ENCODE results near the gene N4BP2L2. TPM values are rescaled to one million over a fixed set of nuclear protein-coding genes. Genes with fewer than 3 reads are reported as not detected.

The N4BP2L2 gene
- total RNA-seq, 4 donors from 2014 or later, result 139 to 282 (median 229) TPM

DNA sequence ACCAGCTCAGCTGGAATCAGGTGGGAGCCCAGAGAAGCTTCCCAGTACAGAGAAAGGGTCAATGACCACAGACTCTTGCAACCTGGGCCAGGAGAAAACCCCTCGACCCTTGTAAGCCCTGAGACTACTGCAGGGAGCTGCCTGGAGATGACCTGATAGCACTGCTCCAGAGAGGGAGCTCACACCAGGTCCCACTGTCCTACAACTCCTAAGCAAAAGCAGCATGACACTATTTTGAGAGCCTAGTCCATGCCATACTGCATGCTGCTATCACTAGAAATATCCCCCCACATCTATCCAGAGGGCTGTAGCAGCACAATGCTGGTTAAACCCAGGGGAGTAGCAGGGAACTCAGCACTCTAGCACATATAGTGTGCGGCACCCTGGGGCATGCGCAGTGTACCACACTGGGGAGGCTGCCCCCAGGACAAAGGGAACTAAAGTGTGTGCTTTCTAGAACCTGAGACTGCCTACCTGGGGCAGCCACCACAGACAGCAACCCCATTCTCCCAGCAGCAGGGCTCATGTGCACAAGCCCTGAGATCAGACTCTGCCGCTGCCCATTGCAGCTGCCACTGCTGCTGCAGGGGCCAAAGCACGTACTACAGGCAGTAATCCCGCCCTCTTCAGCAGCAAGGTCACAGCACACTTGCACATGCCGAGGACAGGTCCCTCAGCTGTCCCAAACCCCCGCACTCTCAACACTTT, 83.6 kb downstream of the N4BP2L2 start:
- no peaks in the 10 kb centered on the region for H3K27me3 ChIP-seq
- 89 to 91% methylated on average over 6 to 7 of the region's 8 CpGs for WGBS, 2 donors
- TF ChIP-seq POLR2A (IDR thresholded peaks at IDR 0.05), result no peak
- no peak for DNase-seq (ENCODE audit: low spot score in 2 of 2)
- no peak overlapping the region for H3K27ac ChIP-seq
- no peaks in the 10 kb centered on the region for H3K4me1 ChIP-seq
- no peak overlapping the region for H3K4me3 ChIP-seq
- H3K36me3 ChIP-seq, result peaks cover 0 to 77% (median 0%) of the 10 kb centered on the region in 3 donors
- H3K9me3 ChIP-seq, result peaks cover 0 to 35% (median 15%) of the 10 kb centered on the region in 4 donors

DNA sequence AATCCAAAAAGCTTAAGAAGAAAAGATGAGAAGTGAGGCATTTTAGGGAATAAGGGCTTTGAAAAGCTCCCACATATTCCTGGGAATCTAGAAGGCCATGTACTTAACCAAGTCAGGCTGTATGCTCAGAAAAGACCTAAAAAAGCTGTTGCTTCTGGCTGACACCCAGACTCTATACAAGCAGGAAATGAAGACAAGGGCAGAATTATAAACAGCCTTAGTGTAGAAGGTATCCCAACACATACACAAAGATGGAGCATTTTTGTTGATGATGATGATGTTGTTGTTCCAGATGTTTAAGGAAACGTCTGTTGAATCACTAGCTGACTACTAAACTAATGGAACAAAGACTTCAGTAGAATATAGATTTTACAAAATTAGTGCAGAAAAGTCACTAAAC, 84.6 kb downstream of the N4BP2L2 start:
- H3K4me3 ChIP-seq, result no peak overlapping the region
- H3K4me1 ChIP-seq, result no peaks in the 10 kb centered on the region
- no peak overlapping the region for H3K27ac ChIP-seq
- WGBS, 2 donors, result 29 to 42% methylated on average over 1 of the region's 1 CpG
- TF ChIP-seq EP300 (IDR thresholded peaks at IDR 0.05) (no peak), POLR2A (IDR thresholded peaks at IDR 0.05) (no peak)
- TF ChIP-seq, protein P1, sequence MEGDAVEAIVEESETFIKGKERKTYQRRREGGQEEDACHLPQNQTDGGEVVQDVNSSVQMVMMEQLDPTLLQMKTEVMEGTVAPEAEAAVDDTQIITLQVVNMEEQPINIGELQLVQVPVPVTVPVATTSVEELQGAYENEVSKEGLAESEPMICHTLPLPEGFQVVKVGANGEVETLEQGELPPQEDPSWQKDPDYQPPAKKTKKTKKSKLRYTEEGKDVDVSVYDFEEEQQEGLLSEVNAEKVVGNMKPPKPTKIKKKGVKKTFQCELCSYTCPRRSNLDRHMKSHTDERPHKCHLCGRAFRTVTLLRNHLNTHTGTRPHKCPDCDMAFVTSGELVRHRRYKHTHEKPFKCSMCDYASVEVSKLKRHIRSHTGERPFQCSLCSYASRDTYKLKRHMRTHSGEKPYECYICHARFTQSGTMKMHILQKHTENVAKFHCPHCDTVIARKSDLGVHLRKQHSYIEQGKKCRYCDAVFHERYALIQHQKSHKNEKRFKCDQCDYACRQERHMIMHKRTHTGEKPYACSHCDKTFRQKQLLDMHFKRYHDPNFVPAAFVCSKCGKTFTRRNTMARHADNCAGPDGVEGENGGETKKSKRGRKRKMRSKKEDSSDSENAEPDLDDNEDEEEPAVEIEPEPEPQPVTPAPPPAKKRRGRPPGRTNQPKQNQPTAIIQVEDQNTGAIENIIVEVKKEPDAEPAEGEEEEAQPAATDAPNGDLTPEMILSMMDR (IDR thresholded peaks at IDR 0.05), result no peak
- H3K9me3 ChIP-seq, result peaks cover 0 to 35% (median 12%) of the 10 kb centered on the region in 4 donors
- DNase-seq (ENCODE audit: low spot score in 2 of 2), result no peak
- no peaks in the 10 kb centered on the region for H3K27me3 ChIP-seq
- peaks cover 0 to 66% (median 0%) of the 10 kb centered on the region in 3 donors for H3K36me3 ChIP-seq

DNA sequence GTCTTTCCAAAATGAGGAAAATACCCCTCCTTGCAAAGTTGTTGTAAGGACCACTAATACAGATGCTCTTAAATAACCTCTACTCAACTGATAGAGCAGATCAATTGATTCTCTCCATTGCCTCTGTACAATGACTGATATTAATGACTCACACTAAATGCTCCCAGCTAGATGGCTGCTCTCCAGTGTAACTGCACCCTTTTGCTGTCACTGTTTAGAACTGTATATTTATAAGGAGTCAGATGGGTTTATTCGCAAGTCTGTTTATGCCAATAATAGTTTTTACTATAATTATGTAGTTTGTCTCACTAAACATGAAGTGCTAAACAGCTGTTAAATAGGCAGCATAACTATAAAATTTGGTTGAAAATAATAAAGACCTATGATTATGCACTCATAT, 89.6 kb downstream of the N4BP2L2 start:
- Histone ChIP-seq H3K4me1 (no peaks in the 10 kb centered on the region), H3K9me3 (peaks cover 0 to 10% (median 2%) of the 10 kb centered on the region in 4 donors), H3K27ac (no peak overlapping the region), H3K4me3 (no peak overlapping the region), H3K27me3 (no peaks in the 10 kb centered on the region), H3K36me3 (peaks cover 0 to 24% (median 0%) of the 10 kb centered on the region in 3 donors)
- 97 to 100% methylated on average over 1 of the region's 1 CpG for whole genome bisulfite sequencing, 2 donors
- no peak for DNase-seq (ENCODE audit: low spot score in 2 of 2)
- TF ChIP-seq EP300 (IDR thresholded peaks at IDR 0.05), result no peak

DNA sequence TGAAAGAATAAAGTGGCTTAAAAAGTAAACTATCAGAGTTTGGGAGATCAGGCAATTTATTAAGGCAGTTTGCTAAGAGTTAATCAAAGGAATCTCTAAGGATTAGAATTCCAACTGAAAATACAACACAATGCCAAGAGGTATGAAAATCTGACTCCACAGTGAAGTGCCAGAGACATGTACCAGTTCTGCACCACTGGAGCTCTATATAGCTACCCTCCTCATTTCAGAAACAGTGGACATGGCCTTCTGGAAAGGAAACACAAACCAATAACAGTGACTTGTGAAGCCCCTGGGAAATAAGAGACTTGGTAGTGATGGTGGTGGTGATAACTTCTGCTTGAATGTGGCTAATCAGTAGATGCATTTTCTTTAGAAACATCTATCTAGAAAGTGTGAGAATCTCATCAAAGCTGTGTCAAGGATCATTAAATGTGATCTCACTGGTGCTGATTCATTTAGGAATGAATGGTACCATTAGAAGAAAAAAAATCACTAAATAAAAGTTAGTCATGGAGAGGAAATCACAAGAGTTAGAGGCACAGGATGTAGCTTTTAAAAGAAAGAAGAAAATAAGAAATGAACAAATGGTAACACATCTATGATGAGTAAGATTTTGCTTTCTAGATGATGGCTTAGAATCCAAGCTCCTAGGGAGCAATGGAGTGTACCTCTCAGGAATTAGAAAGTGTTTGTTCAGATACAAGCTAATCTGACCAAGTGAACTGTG, 90.5 kb downstream of the N4BP2L2 start:
- no peak for DNase-seq (ENCODE audit: low spot score in 2 of 2)
- no peaks in the 10 kb centered on the region for H3K27me3 ChIP-seq
- no peak overlapping the region for H3K4me3 ChIP-seq
- no peak for TF ChIP-seq EP300 (IDR thresholded peaks at IDR 0.05)
- no peak for TF ChIP-seq POLR2A (IDR thresholded peaks at IDR 0.05)
- TF ChIP-seq, protein P1 (IDR thresholded peaks at IDR 0.05), result no peak
- peaks cover 0 to 10% (median 2%) of the 10 kb centered on the region in 4 donors for H3K9me3 ChIP-seq
- no peak overlapping the region for H3K27ac ChIP-seq
- peaks cover 0 to 23% (median 0%) of the 10 kb centered on the region in 3 donors for H3K36me3 ChIP-seq
- H3K4me1 ChIP-seq, result no peaks in the 10 kb centered on the region

DNA sequence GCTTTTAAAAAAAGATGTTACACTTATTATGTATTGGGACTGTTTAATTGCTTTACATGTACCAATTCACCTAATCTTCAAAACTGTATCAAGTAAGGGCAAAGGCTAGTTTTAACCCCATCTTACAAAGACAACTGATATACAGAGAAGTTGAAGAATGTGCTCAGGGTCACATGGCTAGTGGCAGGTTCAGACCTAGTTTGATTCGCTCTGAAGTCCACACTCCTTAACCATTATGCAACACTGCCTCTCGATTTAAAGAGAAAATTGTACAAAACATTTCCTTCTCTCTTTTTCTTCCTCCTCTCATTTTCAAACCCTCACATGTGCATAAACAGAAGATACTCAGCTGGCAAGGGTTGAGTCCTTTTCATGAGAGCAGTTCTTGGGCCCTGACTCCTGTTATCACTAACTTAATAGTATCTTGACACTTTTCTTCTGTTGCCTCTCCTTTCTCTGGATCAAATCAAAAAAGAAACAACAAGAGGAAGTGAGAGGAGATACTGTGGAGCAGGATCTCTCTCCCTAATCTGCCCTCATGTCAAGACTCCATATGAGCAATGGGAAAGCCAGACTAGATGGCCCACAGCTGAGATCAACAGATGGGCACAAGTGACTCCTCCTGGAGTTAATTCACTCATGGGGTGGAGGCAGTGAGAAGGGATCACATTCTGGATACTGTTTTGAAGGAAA, 91.7 kb downstream of the N4BP2L2 start:
- no peak for TF ChIP-seq POLR2A (IDR thresholded peaks at IDR 0.05)
- TF ChIP-seq, protein P1 (IDR thresholded peaks at IDR 0.05), result no peak
- TF ChIP-seq EP300 (IDR thresholded peaks at IDR 0.05), result no peak
- Histone ChIP-seq H3K4me3 (no peak overlapping the region), H3K27ac (no peak overlapping the region), H3K36me3 (peaks cover 0 to 17% (median 0%) of the 10 kb centered on the region in 3 donors), H3K9me3 (peaks cover 0 to 6% (median 2%) of the 10 kb centered on the region in 4 donors), H3K4me1 (no peaks in the 10 kb centered on the region), H3K27me3 (no peaks in the 10 kb centered on the region)
- DNase-seq (ENCODE audit: low spot score in 2 of 2), result no peak
- WGBS, 2 donors, result 72 to 76% methylated on average over 2 of the region's 2 CpGs
